Measurements from ENCODE around the gene RGS3. TPM values are rescaled to one million over a fixed set of nuclear protein-coding genes. Genes with fewer than 3 reads are reported as not detected.
A peak's percentile ranks its signal among the peaks of the same experiment; 100 is the strongest.

The RGS3 gene
- polyA plus RNA-seq, 1 experiment, result 41.0 TPM

DNA sequence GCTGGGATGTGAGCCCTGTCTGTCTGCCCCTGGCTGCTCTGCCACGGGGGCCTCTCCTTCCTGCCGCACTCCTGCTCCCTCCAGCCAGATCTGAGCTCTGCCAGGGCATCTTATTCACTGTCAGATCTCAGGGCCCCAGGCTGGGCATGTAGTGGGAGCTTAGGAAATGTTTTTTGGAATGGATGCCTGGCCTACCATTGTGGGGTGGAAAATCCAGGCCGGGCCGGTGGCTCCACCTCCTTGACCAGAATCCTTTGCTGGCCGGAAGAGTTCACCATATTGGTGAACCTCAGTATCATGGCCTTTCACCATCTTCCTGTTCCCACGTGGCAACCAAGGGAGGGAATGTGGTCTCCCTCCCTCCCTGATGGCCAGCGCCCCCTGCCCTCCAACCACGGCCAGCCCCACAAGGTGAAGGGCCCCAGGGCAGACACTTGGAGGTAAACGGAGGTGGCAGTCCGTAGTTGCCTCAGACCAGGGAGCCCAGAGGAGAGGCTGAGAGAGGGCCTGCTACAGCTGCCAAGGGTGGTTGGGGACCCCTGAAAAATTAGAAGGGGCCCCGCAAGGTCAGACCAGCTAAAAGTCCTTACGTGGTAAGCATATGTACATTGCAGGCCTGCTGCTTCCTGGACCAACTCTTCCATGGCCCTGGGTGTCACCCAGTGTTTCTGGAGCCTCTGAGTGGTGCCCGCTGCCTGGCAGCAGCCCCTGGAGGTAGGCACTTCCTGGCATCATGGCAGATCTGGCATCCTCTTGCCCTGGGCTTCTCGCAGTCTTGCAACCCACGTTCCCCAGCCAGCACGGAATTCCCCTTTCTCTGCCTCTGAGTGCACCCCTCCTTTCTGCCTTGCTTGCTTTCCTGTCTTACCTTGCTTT lies 153.3 kb downstream of the RGS3 start:
- no peaks in the 10 kb centered on the region for H3K9me3 ChIP-seq (ENCODE audit: control insufficient read depth, insufficient read depth, low read length)
- no peak for DNase-seq (ENCODE audit: low read depth, low spot score)
- TF ChIP-seq, protein P1, sequence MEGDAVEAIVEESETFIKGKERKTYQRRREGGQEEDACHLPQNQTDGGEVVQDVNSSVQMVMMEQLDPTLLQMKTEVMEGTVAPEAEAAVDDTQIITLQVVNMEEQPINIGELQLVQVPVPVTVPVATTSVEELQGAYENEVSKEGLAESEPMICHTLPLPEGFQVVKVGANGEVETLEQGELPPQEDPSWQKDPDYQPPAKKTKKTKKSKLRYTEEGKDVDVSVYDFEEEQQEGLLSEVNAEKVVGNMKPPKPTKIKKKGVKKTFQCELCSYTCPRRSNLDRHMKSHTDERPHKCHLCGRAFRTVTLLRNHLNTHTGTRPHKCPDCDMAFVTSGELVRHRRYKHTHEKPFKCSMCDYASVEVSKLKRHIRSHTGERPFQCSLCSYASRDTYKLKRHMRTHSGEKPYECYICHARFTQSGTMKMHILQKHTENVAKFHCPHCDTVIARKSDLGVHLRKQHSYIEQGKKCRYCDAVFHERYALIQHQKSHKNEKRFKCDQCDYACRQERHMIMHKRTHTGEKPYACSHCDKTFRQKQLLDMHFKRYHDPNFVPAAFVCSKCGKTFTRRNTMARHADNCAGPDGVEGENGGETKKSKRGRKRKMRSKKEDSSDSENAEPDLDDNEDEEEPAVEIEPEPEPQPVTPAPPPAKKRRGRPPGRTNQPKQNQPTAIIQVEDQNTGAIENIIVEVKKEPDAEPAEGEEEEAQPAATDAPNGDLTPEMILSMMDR (IDR thresholded peaks at IDR 0.05; ENCODE audit: low read depth, low read length), result no peak
- no peaks in the 10 kb centered on the region for H3K27me3 ChIP-seq (ENCODE audit: control insufficient read depth, insufficient read depth, low read length)
- ChIA-PET CTCF (no interaction called here), POLR2A (interaction anchor here (0.9 to 1.3 kb wide), 2 partner anchors 14 to 16 kb away, joined by 3 to 4 read pairs; no protein-coding TSS in a partner anchor)
- peak overlapping the region; percentile 31 for H3K27ac ChIP-seq (ENCODE audit: low read depth, low read length)
- H3K4me3 ChIP-seq (ENCODE audit: low read depth, low read length), result no peak overlapping the region

DNA sequence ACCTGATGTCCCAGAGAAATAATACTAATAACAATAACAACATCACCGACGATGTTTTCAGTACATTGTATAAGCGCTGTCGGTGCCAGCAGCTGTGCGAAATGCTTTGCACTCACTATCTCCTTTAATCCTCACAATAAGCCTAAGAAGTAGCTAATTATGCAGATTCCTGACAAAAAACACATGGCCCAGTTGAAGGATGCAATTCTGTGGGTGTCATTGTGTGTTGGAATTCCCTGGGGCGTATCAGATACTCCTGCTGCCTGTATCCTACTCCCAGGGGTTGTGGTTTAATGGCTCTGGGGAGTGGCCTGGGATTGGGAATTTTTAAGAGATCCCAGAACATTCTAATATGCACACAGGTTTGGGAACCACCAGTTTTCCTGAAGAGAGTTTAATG lies 154.0 kb downstream of the RGS3 start:
- Histone ChIP-seq H3K4me3 (ENCODE audit: low read depth, low read length) (no peak overlapping the region), H3K27ac (ENCODE audit: low read depth, low read length) (no peak overlapping the region), H3K27me3 (ENCODE audit: control insufficient read depth, insufficient read depth, low read length) (no peaks in the 10 kb centered on the region), H3K9me3 (ENCODE audit: control insufficient read depth, insufficient read depth, low read length) (no peaks in the 10 kb centered on the region)
- DNase-seq (ENCODE audit: low read depth, low spot score), result no peak
- ChIA-PET CTCF (no interaction called here), POLR2A (no interaction called here)
- TF ChIP-seq, protein P1 (IDR thresholded peaks at IDR 0.05; ENCODE audit: low read depth, low read length), result no peak

DNA sequence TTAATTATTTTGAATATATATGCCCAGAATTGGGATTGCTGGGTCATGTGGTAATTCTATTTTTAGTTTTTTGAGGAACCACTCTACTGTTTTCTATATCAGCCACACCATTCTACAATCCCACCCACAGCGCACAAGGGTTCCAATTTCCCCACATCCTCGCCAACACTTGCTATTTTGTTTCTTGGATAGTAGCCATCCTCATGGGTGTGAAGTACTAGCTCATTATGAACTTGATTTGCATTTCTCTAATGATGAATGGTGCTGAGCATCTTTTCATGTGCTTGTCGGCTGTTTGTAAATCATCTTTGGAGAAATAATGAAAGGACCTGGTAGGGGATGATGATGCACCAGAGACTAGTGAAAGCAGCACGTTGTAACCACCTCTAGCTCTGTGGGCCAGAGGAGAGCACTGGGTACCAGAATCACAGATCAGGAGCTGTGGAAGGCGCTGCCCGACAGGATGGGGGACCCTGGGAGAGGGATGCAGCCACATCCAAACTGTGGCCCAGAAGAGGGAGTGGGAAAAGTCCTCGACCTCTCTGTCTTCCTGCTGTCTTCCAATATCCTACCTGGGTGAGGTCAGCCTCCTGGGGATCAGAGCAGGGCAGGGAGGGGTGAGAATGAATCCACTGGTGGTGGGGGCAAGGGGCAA lies 155.4 kb downstream of the RGS3 start:
- Histone ChIP-seq H3K9me3 (ENCODE audit: control insufficient read depth, insufficient read depth, low read length) (no peaks in the 10 kb centered on the region), H3K4me3 (ENCODE audit: low read depth, low read length) (no peak overlapping the region), H3K27ac (ENCODE audit: low read depth, low read length) (no peak overlapping the region), H3K27me3 (ENCODE audit: control insufficient read depth, insufficient read depth, low read length) (no peaks in the 10 kb centered on the region)
- TF ChIP-seq, protein P1 (IDR thresholded peaks at IDR 0.05; ENCODE audit: low read depth, low read length), result no peak
- ChIA-PET CTCF (no interaction called here), POLR2A (no interaction called here)
- DNase-seq (ENCODE audit: low read depth, low spot score), result no peak

DNA sequence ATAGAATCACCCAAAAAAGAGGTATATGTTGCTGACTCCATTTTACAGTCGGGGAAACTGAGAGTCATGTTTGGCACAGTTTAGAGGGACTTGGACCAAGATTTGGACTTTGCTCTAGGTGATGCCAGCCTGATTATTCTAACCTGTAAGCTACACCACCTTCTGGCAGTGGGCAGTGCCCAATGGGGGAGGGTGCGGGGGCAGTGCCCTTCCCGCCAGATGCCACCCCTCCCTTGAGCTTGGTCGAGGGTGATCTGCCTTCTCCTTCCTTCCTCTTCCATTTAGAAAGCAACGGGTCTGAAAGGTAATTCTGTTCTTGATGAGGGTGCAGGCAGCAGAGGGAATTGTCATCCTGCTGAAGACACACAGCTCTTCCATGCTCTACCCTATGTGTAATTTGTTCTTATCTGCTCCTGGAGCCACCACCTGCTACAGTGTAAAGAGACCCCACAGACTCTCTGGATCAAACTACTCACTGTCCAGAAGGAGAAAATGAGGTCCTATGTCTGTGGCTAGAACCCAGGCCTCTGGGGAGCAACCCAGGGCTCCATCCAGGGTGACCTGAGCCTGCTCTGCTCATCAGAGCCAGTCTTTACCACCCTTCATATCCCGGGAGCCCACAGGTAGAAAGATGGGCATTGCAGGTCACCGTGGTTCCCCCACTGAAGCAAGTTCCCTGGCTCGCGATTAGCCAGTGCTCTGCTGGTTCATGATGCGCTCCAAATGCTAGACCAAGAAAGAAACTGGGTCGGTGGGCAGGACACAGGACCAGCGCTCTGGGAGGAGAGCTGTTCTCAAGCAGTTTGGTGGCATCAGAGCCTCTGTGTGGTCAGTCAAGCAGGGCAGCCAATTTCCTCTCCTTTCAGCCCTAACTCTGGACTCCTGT lies 156.2 kb downstream of the RGS3 start:
- ChIA-PET CTCF (no interaction called here), POLR2A (interaction anchor here (1.3 to 3.7 kb wide), 5 partner anchors 13 to 35 kb away, joined by 4 to 21 read pairs (median 6); no protein-coding TSS in a partner anchor)
- DNase-seq (ENCODE audit: low read depth, low spot score), result no peak
- Histone ChIP-seq H3K4me3 (ENCODE audit: low read depth, low read length) (peak overlapping the region; percentile 10), H3K27me3 (ENCODE audit: control insufficient read depth, insufficient read depth, low read length) (no peaks in the 10 kb centered on the region), H3K9me3 (ENCODE audit: control insufficient read depth, insufficient read depth, low read length) (no peaks in the 10 kb centered on the region), H3K27ac (ENCODE audit: low read depth, low read length) (peak overlapping the region; percentile 99)
- TF ChIP-seq, protein P1 (IDR thresholded peaks at IDR 0.05; ENCODE audit: low read depth, low read length), result no peak
